Effector memory CD4-positive, alpha-beta T cell (primary cell): Measurements from ENCODE around the gene COG8.

Experiments
- DNase-seq, 3 donors: peaks; one replicate each; pipeline ENCODE4 v3.0.0-alpha.2; 2020
- H3K27ac ChIP-seq: 2 replicates; pipeline ENCODE4 v1.7.0; 2013; ENCODE audit warnings: mild to moderate bottlenecking, low read length, moderate library complexity; ENCODE audit not compliant: insufficient read depth, poor library complexity, severe bottlenecking
- H3K27me3 ChIP-seq: replicated peaks from 2 replicates; pipeline ENCODE4 v1.7.0; 2013; ENCODE audit warnings: mild to moderate bottlenecking, low read length; ENCODE audit not compliant: insufficient read depth, control insufficient read depth, poor library complexity, severe bottlenecking
- H3K36me3 ChIP-seq: 2 replicates; pipeline ENCODE4 v1.7.0; 2013; ENCODE audit warnings: mild to moderate bottlenecking, low read length, moderate library complexity; ENCODE audit not compliant: control insufficient read depth, insufficient read depth
- H3K4me1 ChIP-seq: 2 replicates; pipeline ENCODE4 v1.7.0; 2013; ENCODE audit warnings: low read length, mild to moderate bottlenecking; ENCODE audit not compliant: control insufficient read depth, insufficient read depth, poor library complexity, severe bottlenecking
- H3K4me3 ChIP-seq: 2 replicates; pipeline ENCODE4 v1.7.0; 2013; ENCODE audit warnings: low read length, low read depth, mild to moderate bottlenecking; ENCODE audit not compliant: insufficient read depth, poor library complexity, severe bottlenecking
- H3K9me3 ChIP-seq: 2 replicates; pipeline ENCODE4 v1.7.0; 2013; ENCODE audit warnings: mild to moderate bottlenecking, low read length, moderate library complexity; ENCODE audit not compliant: control insufficient read depth

The COG8 gene

DNA sequence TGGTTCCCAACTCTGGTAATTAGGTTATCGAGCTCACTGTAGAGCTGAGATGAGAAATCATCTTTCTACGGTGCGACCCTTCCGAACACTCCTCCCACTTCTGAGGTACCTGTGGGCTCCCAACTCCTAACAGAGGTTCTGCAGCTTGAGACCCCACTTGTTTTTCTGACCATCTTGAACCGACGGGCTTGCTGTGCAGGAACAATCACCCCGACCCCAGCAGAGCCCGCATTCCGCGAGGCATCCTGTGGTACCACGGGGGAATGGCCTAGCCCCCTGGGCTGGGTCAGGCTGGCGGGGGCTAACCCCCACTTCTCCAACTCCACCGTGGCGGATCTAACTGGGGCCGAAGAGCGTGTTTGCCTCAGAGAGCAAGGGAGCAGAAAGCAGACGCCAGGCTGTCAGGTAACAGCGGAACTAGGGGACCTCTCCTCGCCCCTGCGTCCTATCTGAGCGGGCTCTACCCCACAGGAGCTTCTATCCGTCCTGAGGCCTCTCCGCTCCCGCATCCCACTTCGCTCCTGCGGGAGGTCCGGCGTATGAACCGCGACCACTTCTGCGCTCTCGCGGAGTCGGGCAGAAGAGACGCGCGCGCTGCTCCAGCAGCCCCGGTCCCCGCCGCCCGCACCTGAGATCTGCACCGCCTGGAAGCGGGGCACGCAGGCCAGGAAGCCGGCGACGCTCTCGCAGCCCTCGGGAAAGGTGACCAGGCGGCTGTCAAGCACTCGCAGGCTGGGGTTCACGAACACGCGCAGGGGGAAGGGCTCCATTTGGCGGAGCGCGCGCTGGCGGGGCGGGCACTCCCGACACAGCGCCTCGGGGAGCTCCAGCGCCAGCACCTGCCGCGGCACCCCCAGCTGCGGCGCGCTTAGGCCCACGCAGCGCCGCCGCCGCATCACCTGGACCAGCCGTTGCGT is 9.7 kb downstream of the COG8 start:
- peak in 2 of 3 donors; percentile 21 to 43 for DNase-seq
- Histone ChIP-seq H3K36me3 (peaks cover 28% of the 10 kb centered on the region), H3K9me3 (no peaks in the 10 kb centered on the region), H3K4me3 (peak overlapping the region; percentile 72), H3K4me1 (peaks cover 19% of the 10 kb centered on the region), H3K27ac (peak overlapping the region; percentile 74), H3K27me3 (no peaks in the 10 kb centered on the region)

GRCh38 chr16:69328854-69329316 is 10.5 kb downstream of the COG8 start:
- Histone ChIP-seq H3K36me3 (peaks cover 25% of the 10 kb centered on the region), H3K9me3 (no peaks in the 10 kb centered on the region), H3K27ac (no peak overlapping the region), H3K4me1 (peaks cover 19% of the 10 kb centered on the region), H3K27me3 (no peaks in the 10 kb centered on the region), H3K4me3 (peak overlapping the region; percentile 72)
- no peak for DNase-seq

DNA sequence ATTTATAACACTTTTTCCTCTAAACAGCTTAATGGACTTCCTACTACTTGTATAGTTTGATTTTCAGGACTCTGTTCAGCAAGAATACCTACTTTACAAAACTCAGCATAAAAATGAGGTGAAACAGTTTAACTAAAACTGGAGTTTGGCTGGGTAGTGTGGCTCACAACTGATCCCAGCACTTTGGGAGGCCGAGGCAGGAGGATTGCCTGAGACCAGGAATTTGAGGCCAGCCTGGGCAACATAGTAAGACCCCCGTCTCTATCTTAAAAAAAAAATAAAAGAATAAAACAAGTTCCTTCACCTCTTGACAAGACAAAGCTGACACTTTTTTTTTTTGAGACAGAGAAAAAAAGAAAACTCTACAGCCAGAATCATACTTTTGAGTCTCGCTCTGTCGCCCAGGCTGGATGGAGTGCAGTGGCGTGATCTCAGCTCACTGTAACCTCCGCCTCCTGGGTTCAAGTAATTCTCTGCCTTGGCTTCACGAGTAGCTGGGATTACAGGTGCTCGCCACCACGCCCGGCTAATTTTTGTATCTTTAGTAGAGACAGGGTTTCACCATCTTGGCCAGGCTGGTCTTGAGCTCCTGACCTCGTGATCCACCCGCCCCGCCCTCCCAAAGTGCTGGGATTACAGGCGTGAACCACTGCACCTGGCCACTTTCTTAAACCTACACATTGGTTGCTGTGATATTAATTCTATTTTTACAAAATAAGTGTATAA is 11.6 kb downstream of the COG8 start:
- H3K4me1 ChIP-seq: peaks cover 19% of the 10 kb centered on the region

DNA sequence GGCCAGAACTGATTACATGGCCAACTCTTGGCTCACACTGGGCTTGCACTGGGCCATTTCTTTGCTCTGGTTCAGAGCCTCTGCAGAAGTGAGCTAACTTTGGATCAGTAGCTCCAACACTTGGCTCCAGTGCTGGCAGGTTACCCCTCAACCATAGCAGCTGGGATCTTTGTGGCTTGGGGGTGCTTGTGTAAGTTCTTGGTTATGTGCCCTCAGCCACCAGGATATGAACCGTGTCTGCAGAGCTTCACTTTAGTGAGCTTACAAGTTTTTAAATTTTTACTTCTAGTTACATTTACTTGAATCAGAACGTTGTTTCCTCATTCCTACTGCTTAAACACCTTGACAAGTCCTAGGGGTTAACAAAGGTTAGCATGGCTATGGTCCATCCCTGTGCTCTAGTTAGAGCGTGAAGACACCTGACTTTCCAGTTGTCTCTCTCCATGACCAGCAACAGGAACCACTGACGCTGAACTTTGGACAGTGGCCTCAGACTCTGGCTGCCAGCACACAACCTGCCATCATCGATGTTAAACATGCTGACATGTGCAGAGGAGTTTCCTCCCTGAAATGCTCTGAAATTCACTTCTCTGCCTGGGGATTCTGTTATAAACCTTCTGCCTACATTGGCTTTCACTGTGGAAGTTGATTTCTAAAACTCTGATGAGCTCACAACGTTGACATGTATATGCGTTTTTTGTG is 13.0 kb downstream of the COG8 start:
- Histone ChIP-seq H3K4me1 (peaks cover 19% of the 10 kb centered on the region), H3K4me3 (no peak overlapping the region), H3K36me3 (peaks cover 47% of the 10 kb centered on the region), H3K9me3 (no peaks in the 10 kb centered on the region), H3K27ac (no peak overlapping the region), H3K27me3 (no peaks in the 10 kb centered on the region)
- no peak for DNase-seq

More for the DNA sequence above, 11.6 kb downstream of the COG8 start:
- DNase-seq: no peak
- Histone ChIP-seq H3K36me3 (peaks cover 33% of the 10 kb centered on the region), H3K27me3 (no peaks in the 10 kb centered on the region), H3K27ac (no peak overlapping the region), H3K9me3 (no peaks in the 10 kb centered on the region), H3K4me3 (no peak overlapping the region)

GRCh38 chr16:69325784-69326171 is 13.6 kb downstream of the COG8 start:
- H3K27ac ChIP-seq: no peak overlapping the region
- H3K36me3 ChIP-seq: peaks cover 52% of the 10 kb centered on the region
- H3K27me3 ChIP-seq: no peaks in the 10 kb centered on the region
- no peak overlapping the region for H3K4me3 ChIP-seq
- DNase-seq: no peak
- peaks cover 17% of the 10 kb centered on the region for H3K4me1 ChIP-seq
- H3K9me3 ChIP-seq: no peaks in the 10 kb centered on the region

DNA sequence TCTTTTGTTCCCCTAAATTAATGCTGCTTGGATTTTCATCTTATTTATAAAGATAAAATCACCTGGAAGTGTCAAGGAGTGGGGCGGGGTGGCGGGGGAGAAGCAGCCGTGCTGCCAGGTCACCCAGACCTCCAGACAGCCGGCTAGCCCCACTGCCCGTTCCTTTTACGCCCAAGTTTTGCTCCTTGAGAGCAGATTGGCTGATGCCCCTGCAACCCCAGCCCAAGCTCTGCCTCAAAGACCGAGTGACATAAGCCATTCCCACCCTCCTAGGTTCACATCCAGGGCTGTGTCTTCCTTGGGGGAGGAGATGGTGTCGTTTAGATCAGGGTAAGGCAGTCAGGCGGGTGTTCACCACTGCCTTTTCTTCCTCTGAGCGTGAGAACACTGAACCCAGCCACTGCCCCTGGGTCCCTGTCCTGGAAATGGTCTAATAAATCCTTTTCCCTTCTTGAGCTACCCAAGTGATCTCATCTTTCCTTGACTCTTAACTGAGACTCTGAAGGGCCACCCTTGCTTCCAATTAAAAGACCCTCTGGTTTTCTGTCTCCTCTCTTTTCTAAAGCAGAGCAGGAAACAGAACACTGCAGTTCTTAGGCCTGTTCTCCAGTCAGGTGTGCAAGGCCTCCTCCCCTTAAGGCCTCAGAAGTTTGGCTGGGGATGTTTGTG is 14.6 kb downstream of the COG8 start:
- Histone ChIP-seq H3K27ac (no peak overlapping the region), H3K4me1 (peaks cover 15% of the 10 kb centered on the region), H3K9me3 (no peaks in the 10 kb centered on the region), H3K4me3 (no peak overlapping the region), H3K27me3 (no peaks in the 10 kb centered on the region), H3K36me3 (peaks cover 63% of the 10 kb centered on the region)
- DNase-seq: no peak

GRCh38 chr16:69324013-69324531 is 15.3 kb downstream of the COG8 start:
- Histone ChIP-seq H3K4me1 (peaks cover 9% of the 10 kb centered on the region), H3K4me3 (no peak overlapping the region), H3K36me3 (peaks cover 69% of the 10 kb centered on the region), H3K27me3 (no peaks in the 10 kb centered on the region), H3K9me3 (no peaks in the 10 kb centered on the region), H3K27ac (no peak overlapping the region)
- no peak for DNase-seq

GRCh38 chr16:69323415-69323814 is 15.9 kb downstream of the COG8 start:
- DNase-seq: no peak

GRCh38 chr16:69322343-69322742 is 17.0 kb downstream of the COG8 start:
- Histone ChIP-seq H3K4me3 (no peak overlapping the region), H3K27ac (no peak overlapping the region), H3K27me3 (no peaks in the 10 kb centered on the region), H3K36me3 (peaks cover 82% of the 10 kb centered on the region), H3K9me3 (no peaks in the 10 kb centered on the region), H3K4me1 (no peaks in the 10 kb centered on the region)
- no peak for DNase-seq

More at GRCh38 chr16:69323415-69323814, 15.9 kb downstream of the COG8 start:
- Histone ChIP-seq H3K27me3 (no peaks in the 10 kb centered on the region), H3K27ac (no peak overlapping the region), H3K4me1 (peaks cover 4% of the 10 kb centered on the region), H3K4me3 (no peak overlapping the region), H3K9me3 (no peaks in the 10 kb centered on the region), H3K36me3 (peaks cover 76% of the 10 kb centered on the region)
